Keratinocyte (primary cell): ENCODE data around the gene SFTPB. TPM values are rescaled to one million over a fixed set of nuclear protein-coding genes. Genes with fewer than 3 reads are reported as not detected.

Source experiments
- DNase-seq: peaks from one replicate; pipeline ENCODE4 v3.0.0-alpha.2; 2011; ENCODE audit warnings: low read depth, missing footprints, low spot score
- FAIRE-seq: peaks from 2 replicates; lab custom pipeline; 2011; peaks lifted over from hg19 to GRCh38; lab: Jason Lieb, UNC
- H2AFZ ChIP-seq: 2 replicates; pipeline ENCODE4 v1.6.0; 2012; ENCODE audit warnings: low read length, control low read depth, inconsistent platforms; ENCODE audit not compliant: control insufficient read depth
- H3K27ac ChIP-seq: 2 replicates; pipeline ENCODE4 v1.5.1; 2011; ENCODE audit warnings: low read length; ENCODE audit not compliant: control insufficient read depth, insufficient read depth
- H3K27me3 ChIP-seq: 3 replicates; pipeline ENCODE4 v1.6.0; 2011; ENCODE audit warnings: low read length; ENCODE audit not compliant: control insufficient read depth, insufficient read depth; ENCODE audit errors: extremely low read depth
- H3K36me3 ChIP-seq, 2 experiments: 2 replicates in 1 of 2; 3 replicates in 1 of 2; pipeline ENCODE4 v1.5.1; 2011; ENCODE audit warnings: low read length in 2 of 2, mild to moderate bottlenecking in 1 of 2; ENCODE audit not compliant: control insufficient read depth in 2 of 2, insufficient read depth in 2 of 2; ENCODE audit errors: extremely low read depth in 1 of 2
- H3K4me1 ChIP-seq: 3 replicates; pipeline ENCODE4 v1.5.1; 2011; ENCODE audit warnings: low read length; ENCODE audit not compliant: control insufficient read depth, insufficient read depth; ENCODE audit errors: extremely low read depth
- H3K4me2 ChIP-seq: 3 replicates; pipeline ENCODE4 v1.6.0; 2011; ENCODE audit warnings: low read depth, low read length; ENCODE audit not compliant: control insufficient read depth, insufficient read depth; ENCODE audit errors: extremely low read depth
- H3K4me3 ChIP-seq, 3 experiments: fragments of 200-600 bp in 1 of 3; sonication (generic) in 1 of 3; 2 replicates in 2 of 3; 3 replicates in 1 of 3; pipeline ENCODE4 v1.5.1; 2011 to 2016; ENCODE audit warnings: low read length in 3 of 3, mild to moderate bottlenecking in 3 of 3, control low read depth in 2 of 3, inconsistent platforms in 1 of 3, low read depth in 1 of 3, mixed read lengths in 1 of 3, mixed run types in 1 of 3, moderate library complexity in 1 of 3; ENCODE audit not compliant: control insufficient read depth in 2 of 3, insufficient read depth in 2 of 3; ENCODE audit errors: extremely low read depth in 1 of 3
- H3K79me2 ChIP-seq: 2 replicates; pipeline ENCODE4 v1.6.0; 2012; ENCODE audit warnings: low read length; ENCODE audit not compliant: control insufficient read depth, insufficient read depth
- H3K9ac ChIP-seq: 3 replicates; pipeline ENCODE4 v1.6.0; 2011; ENCODE audit warnings: low read length; ENCODE audit not compliant: control insufficient read depth, insufficient read depth; ENCODE audit errors: extremely low read depth
- H3K9me1 ChIP-seq: 3 replicates; pipeline ENCODE4 v1.6.0; 2011; ENCODE audit warnings: low read length; ENCODE audit not compliant: control insufficient read depth, insufficient read depth; ENCODE audit errors: extremely low read depth
- H3K9me3 ChIP-seq: 2 replicates; pipeline ENCODE4 v1.5.1; 2012; ENCODE audit warnings: low read depth, low read length; ENCODE audit not compliant: control insufficient read depth
- H4K20me1 ChIP-seq: 3 replicates; pipeline ENCODE4 v1.6.0; 2011; ENCODE audit warnings: low read length; ENCODE audit not compliant: control insufficient read depth, insufficient read depth; ENCODE audit errors: extremely low read depth
- CTCF ChIP-seq, 3 experiments: IDR thresholded peaks in 1 of 3; conservative IDR thresholded peaks in 1 of 3; optimal IDR thresholded peaks in 1 of 3; 2 replicates in 2 of 3; 3 replicates in 1 of 3; pipeline versions ENCODE3 to v1.5.1; 2011; ENCODE audit warnings: low read length in 3 of 3, mild to moderate bottlenecking in 3 of 3, moderate library complexity in 2 of 3, control low read depth in 1 of 3, inconsistent platforms in 1 of 3; ENCODE audit not compliant: insufficient read depth in 2 of 3; ENCODE audit errors: extremely low read depth in 1 of 3
- EZH2 ChIP-seq: IDR thresholded peaks from one replicate; pipeline ENCODE4 v1.6.1; 2012; ENCODE audit warnings: inconsistent platforms, mild to moderate bottlenecking, low read length, moderate library complexity
- dilution Hi-C: fragments of 300-500 bp; cut with MboI; formaldehyde crosslinking; loops from one replicate; pipeline ENCODE4 v1.7.0; 2020; ENCODE audit warnings: low sequenced_read_pairs; ENCODE audit not compliant: extremely low pct_ligation_motif_present
- polyA plus RNA-seq, 5 experiments: library from polyadenylated mRNA; depleted of rRNA in 3 of 5; stranded (reverse) in 3 of 5; stranded (forward) in 1 of 5; unstranded in 1 of 5; fragments of >200 nt; gene quantifications; 1 replicate in 1 of 5; 2 replicates in 3 of 5; 3 replicates in 1 of 5; pipeline versions ENCODE4 v1.2.1 to v1.2.3, GENCODE V29; 2011 to 2012; ENCODE audit warnings: missing spikeins in 2 of 5, low read depth in 1 of 5, low replicate concordance in 1 of 5

SFTPB gene
- polyA plus RNA-seq, 1 donor (not counting 4 experiments of a cell fraction or from before 2014, with no cell fraction given), result not detected

GRCh38 chr2:85712336-85712735 is 44.3 kb upstream of the SFTPB start:
- Histone ChIP-seq H3K4me3 (no peak overlapping the region), H3K4me1 (no peaks in the 10 kb centered on the region), H3K9me1 (no peaks in the 10 kb centered on the region), H3K36me3 (no peaks in the 10 kb centered on the region), H3K27me3 (peaks cover 23% of the 10 kb centered on the region), H3K9me3 (no peaks in the 10 kb centered on the region), H3K79me2 (no peaks in the 10 kb centered on the region), H4K20me1 (no peaks in the 10 kb centered on the region), H3K27ac (no peak overlapping the region), H3K4me2 (no peak overlapping the region), H3K9ac (no peak overlapping the region), H2AFZ (no peak overlapping the region)
- FAIRE-seq (no peak), DNase-seq (no peak)
- TF ChIP-seq CTCF (optimal IDR thresholded peaks at IDR 0.05 in 1 of 3, IDR thresholded peaks at IDR 0.05 in 1 of 3, conservative IDR thresholded peaks at IDR 0.05 in 1 of 3; ENCODE audit: extremely low read depth in 1 of 3, insufficient read depth in 2 of 3, low read length in 3 of 3) (no peak), EZH2 (no peak)
- dilution Hi-C loops, result loop anchor here (25.0 kb wide), 1 partner anchor 100 kb away; no protein-coding TSS in a partner anchor

GRCh38 chr2:85711578-85712060 is 43.6 kb upstream of the SFTPB start:
- Histone ChIP-seq H3K9ac (no peak overlapping the region), H3K79me2 (no peaks in the 10 kb centered on the region), H3K4me2 (no peak overlapping the region), H3K9me1 (no peaks in the 10 kb centered on the region), H3K27me3 (peaks cover 23% of the 10 kb centered on the region), H2AFZ (no peak overlapping the region), H3K36me3 (no peaks in the 10 kb centered on the region), H3K4me1 (no peaks in the 10 kb centered on the region), H3K9me3 (no peaks in the 10 kb centered on the region), H4K20me1 (no peaks in the 10 kb centered on the region), H3K4me3 (no peak overlapping the region), H3K27ac (no peak overlapping the region)
- DNase-seq (no peak), FAIRE-seq (no peak)
- dilution Hi-C loops, result loop anchor here (25.0 kb wide), 1 partner anchor 101 kb away; no protein-coding TSS in a partner anchor
- no peak for TF ChIP-seq CTCF (optimal IDR thresholded peaks at IDR 0.05 in 1 of 3, IDR thresholded peaks at IDR 0.05 in 1 of 3, conservative IDR thresholded peaks at IDR 0.05 in 1 of 3; ENCODE audit: extremely low read depth in 1 of 3, insufficient read depth in 2 of 3, low read length in 3 of 3)
- no peak for TF ChIP-seq EZH2
